NCI-H1105 (cell line): ENCODE data around the gene CCNY.

Experiments used
- DNase-seq: peaks from one replicate; lab custom pipeline; 2025; lab: John Stamatoyannopoulos, UW

Gene CCNY

GRCh38 chr10:35562427-35562826 is 226.1 kb downstream of the CCNY start:
- no peak for DNase-seq

DNA sequence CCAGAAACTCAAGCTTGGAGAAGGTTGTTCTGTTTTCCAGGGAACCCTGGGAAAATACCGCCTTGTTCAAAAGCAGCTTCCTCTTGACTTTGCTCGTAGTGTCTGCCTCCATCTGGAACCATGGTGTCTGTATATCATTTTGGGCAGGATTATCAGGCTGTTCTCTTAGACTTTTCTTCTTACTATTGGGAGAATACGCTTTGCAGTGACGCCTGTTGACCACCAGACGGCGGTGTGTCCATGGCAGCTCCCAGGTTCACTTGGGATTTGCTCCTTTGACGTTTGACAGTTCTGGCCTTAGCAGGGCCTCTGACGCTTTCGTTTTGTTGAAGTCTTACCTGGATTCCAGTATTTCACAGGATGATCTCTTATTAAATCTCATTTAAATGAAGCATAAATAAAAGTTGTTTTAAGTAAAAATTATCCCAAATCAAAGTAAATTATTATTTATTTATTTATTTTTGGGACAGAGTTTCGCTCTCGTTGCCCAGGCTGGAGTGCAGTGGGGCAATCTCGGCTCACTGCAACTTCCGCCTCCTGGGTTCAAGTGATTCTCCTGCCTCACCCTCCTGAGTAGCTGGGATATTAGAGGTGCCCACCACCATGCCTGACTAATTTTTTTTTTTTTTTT is 227.1 kb downstream of the CCNY start:
- no peak for DNase-seq

DNA sequence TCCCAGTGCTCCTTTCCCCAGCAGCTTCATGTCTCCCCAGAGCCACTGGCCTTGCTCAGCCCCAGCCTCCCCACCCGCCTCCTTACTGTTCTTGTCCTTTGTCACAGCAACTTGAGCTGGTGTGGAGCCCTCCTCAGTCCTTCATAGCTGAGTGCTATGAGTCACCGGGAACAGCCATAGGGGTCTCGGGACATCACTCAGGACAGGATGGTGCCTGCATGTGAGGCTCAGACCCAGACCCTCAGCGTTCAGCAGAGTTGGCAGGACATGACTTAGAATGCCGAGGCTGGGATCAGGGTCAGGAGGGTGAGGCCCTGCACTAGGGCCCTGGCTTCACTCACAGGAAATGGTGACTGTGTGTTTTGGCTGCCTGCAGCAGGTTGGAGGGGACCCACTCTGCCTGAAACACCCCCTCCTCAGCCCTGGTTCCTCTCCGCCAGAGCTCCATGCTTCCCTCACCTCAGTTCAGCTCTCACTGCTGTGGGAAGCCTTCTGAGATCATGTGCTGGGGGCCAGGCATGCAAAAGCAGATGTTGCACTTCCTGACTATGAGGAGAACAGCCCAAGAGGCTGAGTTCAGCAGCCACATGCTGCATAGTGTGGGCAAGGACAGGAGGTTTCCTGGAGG is 228.1 kb downstream of the CCNY start:
- no peak for DNase-seq

- DNase-seq: no peak
These were observed 229.3 kb downstream of the CCNY start for GRCh38 chr10:35565602-35566081.

DNA sequence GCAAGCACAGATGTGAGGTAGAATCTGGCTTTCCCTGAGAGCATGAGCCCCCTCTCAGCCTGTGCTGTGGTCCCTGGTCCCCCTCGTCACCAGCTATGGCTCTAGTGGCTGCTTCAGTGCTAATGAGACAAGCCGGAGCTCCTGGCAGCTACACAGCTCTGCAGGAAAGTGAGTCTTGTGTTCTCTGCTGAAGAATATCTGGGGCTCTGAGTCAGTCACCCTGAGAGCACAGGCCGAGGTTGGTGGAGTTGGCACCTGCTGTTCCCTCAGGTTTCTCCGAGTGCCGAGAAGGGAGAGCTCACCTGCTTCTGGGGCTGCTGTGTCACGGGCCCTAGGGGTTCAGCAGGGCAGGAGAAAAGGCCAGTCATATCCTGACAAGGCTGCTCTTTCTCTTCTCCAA is 231.6 kb downstream of the CCNY start:
- DNase-seq: no peak

DNA sequence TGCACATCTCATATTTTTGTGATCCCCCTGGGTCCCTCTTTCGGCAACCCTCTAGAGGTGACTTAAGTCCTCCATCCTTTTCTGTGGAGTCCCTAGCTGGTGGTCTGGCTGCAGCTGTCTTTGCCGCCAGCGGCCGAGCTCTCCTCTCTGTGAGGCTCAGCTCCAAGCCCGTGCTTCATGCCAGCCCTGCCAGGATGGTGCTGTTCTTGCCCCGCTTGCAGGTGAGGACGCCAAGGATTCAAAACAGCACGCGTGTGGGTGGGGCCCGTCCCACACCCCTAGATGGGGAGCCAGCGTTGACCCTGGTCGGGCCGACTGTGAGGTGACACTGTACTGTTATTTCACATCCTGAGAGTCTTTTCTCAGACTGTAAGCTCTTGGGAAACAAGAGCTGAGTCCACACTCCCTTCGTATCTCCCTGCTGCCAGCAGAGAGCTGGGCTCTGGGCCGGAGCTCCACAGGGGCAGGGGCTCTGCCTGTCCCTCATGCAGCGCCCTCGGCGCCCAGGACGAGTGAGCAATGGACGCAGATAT is 232.2 kb downstream of the CCNY start:
- DNase-seq: no peak

DNA sequence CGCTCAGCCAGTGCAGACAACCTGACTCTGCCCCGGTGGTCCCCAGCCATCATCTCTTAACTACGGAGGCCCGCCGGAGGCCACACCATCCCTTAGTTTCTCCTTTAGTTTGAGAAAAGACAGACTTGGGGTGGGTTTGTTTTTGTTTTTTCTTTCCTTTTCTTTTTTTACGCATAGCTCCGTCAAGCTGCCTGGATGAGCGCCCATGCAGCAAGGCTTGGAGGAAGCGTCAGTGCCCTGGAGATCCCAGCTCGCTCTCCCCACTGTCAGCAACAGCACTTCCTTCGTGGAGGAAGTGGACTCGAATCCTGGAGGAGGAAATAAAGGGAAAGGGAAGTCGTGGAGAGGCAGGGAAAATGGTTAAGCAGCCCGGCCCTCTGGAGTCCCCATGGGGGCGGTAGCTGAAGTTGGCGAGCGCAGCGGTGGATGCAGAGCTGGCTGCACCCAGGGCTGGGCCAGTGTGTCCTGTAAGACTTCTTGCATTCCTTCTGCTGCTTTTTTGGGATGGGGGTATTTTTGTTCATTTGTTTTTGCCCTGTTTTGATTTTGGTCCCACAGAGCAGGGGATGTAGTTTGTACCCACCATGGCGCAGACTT is 232.9 kb downstream of the CCNY start:
- DNase-seq: no peak

DNA sequence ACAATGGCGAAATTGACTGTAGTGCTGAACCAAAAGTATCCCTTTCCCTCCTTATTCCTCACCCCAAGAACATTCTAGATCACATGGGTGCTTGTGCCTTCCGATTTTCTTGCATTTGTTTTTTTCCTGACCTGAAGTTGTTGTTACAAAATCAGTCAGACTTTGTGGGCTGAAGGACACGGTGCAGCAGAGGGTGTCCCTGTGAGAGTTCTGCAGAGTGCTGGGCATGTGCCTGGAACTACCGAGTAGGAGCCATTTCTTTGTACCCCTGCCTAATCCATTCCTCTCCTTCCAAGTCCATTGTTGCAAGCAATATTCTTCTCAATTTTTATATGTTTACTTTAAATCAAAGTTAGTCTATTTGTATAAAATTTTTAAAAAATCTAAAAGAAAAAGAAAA is 233.5 kb downstream of the CCNY start:
- DNase-seq: no peak

- DNase-seq: no peak
These were observed 234.1 kb downstream of the CCNY start for GRCh38 chr10:35570397-35570796.

GRCh38 chr10:35572583-35572982 is 236.3 kb downstream of the CCNY start:
- DNase-seq: no peak

DNA sequence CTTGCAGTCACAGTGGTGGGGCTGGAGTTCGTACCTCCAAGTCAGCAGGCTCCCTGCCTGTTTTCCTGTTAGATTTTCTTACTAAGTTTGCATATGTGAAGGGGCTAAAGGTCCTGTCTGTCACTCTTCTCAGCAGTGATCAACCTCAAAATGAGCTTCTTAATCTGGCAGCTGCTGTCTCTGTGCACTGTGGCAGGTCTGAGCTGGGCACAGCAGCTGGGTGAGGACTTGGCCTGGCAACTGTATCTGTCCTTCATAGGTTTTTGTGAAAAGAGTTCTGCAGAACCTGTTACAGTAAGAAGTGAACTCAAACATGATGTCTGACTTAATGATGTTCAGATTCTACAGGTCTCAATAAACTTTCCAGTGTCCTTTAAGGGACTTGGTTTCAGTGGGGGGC is 237.5 kb downstream of the CCNY start:
- DNase-seq: no peak

DNA sequence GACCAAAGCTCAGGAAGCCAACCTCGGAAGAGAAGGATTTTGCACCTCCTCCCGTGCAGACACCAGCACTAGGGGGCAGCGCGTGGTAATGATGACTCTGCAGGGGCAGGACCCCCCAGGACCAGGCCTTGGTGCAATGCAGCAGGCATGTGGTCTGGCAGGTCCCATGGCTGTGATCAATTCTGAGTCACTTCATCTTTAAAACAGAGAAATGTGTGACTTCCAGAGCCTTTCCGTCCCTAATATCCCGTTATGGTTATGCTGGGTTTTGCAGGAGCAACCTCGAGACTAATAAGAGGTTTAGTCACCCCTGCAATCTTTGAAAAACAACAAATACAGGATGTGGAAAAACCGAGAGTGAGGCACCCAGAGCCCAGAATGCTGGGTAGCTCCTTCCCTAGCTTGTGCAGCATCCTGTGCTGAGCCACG is 238.6 kb downstream of the CCNY start:
- no peak for DNase-seq

DNA sequence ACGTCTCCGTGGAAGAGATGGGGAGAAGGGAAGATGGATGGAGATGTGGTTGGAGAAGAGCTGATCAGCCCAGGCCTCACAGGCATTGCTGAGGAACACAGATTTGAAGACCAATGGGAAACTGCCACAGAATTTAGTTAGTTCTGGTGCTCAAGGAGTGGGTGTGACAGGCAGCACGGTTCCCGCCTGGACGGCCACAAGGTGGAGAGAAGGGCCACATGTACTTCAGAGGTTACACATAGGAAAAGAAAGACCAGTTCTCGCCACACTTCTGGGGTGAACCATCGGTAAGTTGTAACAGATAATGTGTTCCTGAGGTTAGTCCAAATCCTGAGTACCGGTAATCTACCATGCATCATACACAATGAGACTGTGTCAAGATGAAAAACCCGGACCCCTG is 239.3 kb downstream of the CCNY start:
- DNase-seq: no peak

DNA sequence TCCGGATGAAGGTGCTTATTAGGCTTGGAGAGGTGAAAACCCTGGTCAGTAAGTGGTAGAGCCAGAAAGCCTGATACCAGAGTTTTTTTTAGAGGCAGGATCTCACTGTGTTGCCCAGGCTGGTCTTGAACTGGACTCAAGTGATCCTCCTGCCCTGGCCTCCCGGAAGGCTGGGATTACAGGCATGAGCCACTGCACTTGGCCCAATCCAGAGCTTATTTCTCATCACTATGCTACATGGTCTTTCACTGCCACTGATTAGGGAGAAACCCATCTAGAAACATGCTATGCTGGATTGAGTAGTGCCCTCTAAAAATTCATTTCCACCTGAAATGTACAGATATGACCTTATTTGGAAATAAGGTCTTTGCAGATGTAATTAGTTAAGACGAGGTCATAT is 240.4 kb downstream of the CCNY start:
- DNase-seq: no peak

DNA sequence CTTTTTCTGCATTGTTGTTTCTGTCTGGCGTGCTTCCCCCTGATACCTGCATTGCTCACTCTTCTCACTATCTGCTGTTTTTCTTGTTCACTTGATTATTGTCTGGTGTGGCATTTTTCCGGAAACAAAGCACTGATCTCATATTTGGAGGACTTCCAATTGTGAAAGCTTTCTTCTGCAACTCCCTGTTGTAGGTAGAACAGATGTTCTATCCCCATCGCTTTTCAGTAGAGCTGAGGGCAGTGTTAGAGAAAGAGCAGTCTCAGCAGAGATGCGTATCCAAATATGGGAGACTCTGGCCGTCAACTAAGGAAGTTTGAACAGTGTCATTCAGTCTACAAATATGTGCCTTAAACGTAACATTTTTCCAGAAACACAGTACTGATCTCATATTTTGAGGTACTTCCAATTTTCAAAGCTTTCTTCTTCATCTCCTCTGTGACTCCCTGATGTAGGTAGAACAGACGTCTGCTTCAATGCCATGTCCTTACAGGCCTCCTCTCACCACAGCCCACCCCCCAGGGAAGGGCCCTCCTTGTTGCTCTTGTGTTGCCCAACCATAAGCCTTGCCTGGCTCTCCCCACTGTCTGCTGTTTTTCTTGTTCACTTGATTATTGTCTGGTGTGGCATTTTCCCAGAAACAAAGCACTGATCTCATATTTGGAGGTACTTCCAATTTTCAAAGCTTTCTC is 241.8 kb downstream of the CCNY start:
- no peak for DNase-seq

DNA sequence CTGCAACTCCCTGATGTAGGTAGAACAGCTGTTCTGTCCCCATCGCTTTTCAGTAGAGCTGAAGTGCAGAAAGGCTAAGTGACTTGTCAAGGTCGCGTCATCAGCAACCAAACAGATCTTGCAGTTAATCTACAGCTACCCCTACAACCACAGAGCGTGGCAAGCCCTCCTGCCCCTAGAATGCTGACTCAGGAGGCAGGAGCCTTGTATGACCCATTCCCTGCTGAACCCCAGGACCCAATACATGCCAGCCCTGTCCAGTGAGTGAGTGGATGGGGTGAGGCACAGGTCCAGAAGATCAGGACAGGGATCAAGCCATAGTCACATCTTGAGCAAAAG is 242.3 kb downstream of the CCNY start:
- DNase-seq: no peak

DNA sequence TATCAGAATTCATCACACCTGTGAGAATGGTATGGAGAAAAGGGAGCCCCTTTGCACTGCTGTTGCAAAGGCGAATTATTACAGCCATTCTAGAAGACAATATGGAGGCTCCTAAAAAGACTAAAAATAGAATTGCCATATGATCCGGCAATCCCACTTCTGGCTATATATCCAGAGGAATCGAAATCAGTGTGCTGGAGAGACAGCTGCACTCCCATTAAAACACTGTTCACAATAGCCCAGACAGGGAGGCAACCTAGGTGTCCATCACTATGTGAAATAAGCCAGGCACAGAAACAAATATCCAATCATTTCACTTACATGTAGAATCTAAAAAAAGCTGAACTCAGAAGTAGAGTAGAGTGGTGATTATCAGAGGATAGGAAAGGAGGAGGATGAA is 242.8 kb downstream of the CCNY start:
- no peak for DNase-seq

GRCh38 chr10:35579726-35580422 is 243.6 kb downstream of the CCNY start:
- no peak for DNase-seq

DNA sequence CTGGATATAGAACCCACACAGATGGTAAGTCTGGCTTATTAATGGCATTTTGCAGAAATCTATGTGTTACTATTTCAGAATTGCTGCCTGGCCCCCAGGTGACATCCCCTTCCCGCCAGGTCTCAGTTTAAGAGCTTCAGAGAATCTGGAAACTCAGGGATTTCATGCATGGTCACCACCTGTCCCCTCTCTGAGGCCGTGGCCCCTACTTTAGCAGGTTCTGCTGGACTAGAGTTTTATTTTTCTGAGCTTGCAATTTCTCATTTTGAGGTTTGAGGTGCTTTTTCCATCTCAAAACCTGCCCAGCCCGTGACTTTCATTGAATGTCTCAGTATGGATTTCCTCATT is 244.1 kb downstream of the CCNY start:
- DNase-seq: no peak

- no peak for DNase-seq
These were observed 245.3 kb downstream of the CCNY start for GRCh38 chr10:35581655-35582054.

- no peak for DNase-seq
These were observed 248.6 kb downstream of the CCNY start for GRCh38 chr10:35584946-35585345.

GRCh38 chr10:35585356-35585755 is 249.0 kb downstream of the CCNY start:
- no peak for DNase-seq
